GM18870 (cell line): ENCODE results near the gene GPBAR1.

Source experiments
- ATAC-seq: cut with Tn5 transposase; IDR thresholded peaks from one replicate; pipeline ENCODE4 v1.9.1; 2021; ENCODE audit warnings: moderate library complexity; ENCODE audit not compliant: unreplicated experiment

The GPBAR1 gene

DNA sequence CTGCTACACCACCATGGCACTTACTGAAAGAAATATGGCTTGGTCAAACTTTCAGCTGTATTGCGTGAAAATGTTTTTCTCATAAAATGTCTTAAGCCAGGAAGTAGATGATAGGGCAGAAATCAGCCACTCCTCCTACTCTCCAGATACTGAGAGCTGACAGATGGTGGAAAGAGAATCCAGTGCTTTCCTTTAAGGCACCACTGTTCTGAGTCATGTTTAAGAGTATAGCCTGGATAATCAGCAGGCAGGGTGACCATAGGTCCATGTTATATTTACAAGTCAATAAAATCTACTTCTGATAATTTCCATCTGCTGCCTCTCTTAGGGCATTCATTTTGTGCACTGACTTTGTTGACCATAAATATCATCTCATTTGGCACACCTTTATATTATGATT lies 21.9 kb upstream of the GPBAR1 start:
- no peak for ATAC-seq

DNA sequence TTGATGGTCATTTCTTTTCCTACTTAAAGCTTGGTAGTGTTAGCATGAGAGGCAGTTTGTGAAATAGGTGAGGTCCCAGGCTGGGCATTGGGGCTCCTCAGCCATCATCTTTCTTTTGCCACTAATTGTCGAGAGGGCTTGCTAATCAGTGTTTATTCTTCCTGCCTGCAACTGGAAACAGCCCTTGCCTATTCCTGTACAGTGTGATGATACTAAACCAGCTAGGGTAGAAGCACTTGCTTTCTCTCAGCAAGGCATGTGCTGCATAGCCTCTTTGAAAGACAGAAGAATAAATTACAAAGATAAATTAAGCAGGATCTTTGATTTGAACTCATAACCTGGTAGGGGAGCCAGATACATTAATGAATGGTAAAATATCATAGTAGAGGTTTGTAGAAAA lies 16.6 kb upstream of the GPBAR1 start:
- ATAC-seq: no peak

DNA sequence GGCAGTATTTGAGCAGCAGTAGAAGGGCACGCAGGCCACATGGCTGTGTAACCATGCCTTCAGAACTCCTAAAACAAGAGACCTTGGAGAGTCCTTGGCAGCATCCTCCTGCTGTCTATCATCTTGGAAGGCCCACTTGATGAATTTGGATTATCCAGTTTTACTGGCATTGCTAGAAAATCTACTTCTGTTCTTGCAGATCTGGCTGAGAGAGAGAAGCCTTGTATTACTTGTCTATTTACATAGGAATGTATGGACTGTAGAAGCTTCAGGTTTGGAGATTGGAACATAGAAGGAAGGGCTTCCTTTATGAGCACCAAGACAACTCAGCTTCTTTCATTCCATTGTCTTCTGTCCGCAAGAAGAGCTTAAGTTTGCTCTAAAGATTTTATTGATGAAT lies 16.1 kb upstream of the GPBAR1 start:
- ATAC-seq: no peak

DNA sequence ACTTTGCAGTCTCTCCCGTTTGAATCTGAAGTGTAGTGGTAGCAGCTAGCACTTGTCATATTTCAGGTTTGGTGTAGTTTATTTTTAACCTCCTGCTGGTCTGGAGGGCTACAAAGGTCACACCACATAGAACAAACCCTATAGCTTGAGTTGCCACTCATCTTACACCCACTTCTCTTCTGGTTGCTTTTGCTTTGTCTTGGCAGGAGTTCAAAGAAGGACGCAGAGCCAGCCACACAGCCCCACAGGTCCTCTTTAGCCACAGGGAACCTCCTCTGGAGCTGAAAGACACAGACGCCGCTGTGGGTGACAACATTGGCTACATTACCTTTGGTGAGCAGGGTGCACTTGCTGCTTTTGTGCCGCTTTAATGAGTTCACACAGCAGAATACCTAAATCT lies 15.6 kb upstream of the GPBAR1 start:
- no peak for ATAC-seq

DNA sequence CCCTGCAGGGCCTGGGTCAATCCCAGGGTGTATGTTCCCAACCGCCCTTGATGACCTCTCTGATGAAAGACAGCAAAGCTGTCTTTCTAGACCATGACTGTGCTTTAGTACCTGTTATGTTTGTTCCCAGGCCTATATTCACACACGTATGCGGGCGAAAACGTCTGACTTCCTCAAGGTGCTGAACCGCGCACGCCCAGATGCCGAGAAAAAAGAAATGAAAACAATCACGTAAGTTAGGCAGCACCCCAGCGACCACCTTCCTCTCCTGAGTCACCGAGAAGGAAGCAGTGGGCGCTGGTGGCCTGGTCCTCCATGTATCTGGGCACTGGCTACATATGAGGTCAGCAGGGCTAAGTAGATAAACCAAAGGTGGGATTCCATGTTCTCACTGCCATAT lies 11.1 kb upstream of the GPBAR1 start:
- ATAC-seq: no peak

DNA sequence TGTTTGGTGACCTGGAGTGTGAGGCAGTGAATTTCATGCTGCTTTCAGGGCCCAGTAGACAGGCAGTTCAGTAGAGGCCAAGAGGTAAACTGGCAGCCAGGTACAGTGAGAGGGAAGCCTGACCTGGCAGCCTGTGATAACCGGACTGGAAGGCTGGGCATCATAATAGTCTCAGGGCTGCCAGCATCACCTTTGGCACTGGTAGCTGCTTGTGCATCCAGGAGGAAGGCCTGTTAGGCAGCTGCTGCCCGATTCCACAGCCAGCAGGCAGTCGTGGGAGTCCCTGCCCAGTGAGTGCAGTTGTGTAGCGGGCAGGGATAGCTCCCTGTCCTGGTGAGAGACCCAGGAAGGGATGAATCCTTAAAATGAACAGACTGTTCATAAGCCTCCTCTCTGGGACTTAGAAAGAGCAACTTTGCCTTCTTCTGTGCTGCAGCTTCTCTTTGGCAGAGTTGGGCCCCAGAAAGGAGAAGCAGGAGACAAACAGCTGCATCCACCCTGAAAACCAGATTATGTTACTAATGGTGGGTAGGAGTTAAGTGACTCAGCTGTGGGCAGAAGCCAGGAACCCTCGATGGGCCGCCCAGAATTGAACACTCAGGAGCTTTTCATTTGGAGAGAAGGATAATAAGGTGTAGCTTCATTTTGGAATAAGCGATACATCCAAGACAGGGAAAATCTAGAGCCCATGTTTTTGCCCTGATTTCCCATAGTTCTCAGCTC lies 8.1 kb upstream of the GPBAR1 start:
- ATAC-seq: no peak

DNA sequence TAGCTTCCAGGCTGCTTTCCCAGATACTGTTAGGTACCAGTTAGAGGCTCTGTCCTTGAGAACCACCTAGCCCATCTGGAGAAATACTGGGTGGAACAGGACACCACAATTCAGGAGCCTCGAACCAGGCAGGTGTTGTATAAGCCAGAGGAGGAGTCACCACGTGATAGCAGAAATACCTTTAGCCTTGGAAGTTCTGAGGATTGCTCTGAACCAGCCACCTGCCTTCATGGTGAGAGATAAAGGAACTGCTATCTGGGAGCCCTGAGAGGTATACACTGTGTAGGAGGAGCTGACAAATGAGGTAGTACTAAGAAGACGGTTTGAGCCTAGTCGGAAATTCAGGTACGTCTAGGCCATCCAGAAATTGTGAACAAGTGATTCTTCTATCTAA lies 7.6 kb upstream of the GPBAR1 start:
- ATAC-seq: no peak

DNA sequence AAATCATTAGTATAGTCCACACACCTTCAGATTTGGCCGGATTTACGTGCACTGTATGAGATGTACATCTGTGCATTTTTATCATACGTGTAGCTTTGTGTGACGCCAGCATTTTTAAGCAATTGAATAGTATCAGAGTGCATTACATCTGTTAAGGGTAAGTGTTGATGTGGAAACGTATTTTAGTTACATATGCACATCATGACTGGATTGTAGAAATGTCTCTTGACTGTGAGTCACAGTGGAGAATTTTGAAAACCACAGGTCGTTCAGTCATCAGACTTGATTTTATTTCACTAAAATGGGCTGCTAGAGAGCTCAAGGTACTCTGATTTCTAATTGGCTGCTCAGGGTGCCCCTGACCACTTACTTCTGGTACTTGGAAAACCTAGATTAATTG lies 5.4 kb upstream of the GPBAR1 start:
- ATAC-seq: no peak

DNA sequence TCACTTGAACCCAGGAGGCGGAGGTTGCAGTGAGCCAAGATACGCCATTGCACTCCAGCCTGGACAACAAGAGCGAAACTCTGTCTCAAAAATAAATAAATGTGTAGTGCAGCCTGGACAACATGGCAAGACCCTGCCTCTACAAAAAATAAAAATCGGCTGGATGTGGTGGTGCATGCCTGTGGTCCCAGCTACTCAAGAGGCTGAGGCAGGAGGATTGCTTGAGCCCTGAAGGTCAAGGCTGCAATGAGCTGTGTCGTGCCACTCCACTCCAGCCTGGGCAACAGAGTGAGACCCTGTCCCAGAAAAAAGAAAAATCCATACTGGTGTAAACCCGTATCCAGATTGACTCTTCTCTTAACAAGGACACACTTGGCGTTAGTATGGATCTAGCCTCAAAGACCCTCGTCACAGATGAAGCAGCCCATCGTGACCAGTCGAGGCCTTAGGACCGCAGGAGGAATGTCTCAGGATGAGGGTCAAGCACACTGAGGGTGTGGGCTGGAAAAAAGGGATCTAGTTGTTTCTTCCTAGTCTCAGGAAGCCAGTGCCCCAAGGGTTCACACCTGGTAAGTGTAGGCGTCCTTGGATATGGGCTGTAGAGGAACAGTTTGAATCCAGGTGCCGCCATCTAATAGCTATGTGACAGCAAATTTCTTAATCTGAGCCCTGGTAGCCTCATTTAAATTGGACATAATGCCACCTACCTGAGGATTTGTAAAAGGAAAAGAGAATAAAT lies 4.0 kb upstream of the GPBAR1 start:
- ATAC-seq: peak; percentile 5

DNA sequence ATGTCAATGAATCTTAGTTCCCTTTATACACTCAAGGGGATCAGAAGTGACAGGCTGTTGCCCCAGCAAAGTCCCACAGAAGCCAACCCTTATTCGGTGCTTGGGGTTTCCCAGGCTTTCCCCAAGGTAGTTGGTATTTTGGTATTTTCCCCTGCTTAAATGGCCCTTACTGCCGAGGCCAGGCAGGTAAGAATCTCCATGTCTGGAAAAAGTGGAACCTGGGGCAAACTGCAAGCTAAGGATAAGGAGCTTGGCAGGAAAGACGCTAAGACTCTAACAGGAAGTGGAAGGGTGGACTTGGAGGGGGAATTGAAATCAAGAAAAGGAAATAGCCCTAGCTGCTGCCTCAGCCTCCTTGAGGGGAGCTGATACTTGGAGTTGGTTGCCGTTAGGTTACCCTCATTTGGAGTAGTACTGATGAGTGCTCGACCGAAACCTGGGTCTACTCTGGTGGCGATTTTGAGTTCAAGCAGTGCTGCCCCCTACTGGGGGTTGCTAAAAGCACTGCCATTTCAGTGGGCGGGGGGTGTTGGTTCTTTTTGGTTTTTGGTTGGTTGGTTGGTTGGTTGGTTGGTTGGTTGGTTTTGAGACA lies 3.3 kb upstream of the GPBAR1 start:
- ATAC-seq: peak; percentile 71

DNA sequence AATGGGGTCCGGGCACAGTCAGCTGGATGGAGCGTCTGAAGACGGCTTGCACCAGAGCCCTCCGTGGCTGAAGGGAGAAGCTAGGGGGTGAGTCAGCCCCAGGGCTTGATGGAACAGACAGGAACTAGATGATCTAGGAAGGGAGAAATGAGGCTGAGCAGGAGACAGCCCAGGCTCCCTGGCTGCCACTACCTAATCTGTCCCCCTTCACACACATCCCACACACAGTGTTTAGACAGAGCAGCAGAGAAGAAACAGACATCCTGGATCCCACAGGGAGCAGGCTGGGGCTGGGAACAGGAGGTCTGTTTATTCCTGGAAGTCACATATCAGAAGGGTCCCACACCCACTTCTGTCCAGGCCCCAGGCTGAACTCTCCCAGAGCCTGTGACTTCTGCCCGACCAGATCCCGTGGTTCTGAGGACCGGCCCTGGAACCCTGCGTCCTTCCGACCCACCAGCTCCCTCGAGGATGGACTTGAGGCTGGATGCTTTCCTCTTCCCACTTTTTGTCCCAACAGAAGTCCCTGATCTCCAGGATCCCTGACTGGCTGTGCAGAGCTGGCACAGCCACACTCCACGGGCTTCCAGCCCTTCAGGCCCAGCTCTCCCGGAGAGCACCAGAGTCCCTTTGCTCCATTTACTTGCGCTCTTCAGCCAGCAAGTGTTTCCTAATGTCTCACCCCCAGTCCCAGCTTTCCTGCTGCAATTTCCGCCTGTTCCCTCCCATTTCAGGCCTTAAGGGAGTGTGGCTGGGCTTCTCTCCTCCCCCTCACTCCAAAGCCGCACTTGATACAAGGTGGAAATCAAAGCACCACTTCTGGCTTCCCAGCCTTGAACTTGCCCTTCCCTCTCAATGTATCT lies 1.5 kb upstream of the GPBAR1 start:
- ATAC-seq: no peak

DNA sequence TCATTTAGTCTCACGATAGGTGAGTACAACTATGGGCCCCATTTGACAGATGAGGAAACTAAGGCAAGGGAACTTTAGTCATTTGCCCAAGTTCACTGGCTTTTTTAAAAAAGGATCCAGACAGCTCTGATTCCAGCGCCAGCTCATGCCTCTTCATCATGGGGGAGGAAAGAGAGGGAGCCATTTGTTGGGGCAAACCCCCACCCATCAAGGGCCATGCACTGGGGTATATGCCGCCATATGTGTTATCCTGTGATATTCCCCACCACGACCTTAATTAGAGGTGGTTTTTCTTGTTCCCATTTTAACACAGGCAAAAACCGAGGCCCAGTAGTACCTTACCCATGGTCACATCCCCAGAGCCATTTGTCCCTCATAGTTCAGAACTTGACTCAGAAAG lies 649 bp upstream of the GPBAR1 start:
- ATAC-seq: no peak

DNA sequence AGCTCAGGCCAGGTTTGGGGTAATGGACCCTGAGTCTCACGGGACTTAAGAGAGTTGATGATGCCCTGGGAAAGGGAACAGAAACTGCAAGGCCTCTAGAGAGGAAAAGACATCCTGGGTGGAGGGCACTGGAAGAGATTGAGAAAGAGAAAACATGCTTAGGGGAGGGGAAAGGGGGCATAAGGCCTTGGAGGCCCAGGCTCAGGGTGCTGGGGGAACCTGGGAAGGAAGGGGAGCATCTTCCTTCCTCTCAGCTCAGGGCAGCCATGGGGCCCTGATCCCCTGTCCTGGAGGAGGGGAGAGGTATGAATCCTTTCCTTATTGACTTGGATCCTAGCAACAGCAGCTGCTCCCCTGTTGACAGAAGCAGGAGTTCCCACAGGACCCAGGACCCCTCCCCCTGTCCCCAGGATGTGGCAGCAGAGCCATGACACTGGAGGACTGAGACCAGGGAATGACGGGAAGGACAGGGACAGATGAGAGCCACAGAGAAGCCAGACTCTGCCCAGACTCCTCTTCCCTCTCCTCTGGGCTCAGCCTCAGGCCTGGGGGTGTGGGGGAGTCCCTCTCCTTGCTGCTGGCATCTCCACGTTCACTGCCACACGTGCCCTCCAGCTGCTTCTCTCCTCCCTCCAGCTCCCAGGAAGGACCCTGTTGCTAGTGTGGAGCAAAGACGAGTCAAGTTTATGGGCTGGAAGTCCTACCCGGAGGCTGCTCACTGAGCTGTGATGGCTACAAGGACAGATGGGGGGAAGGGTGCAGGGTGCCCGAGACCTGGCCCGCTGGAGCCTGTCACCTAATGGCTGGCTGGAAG lies 815 bp downstream of the GPBAR1 start:
- ATAC-seq: no peak

DNA sequence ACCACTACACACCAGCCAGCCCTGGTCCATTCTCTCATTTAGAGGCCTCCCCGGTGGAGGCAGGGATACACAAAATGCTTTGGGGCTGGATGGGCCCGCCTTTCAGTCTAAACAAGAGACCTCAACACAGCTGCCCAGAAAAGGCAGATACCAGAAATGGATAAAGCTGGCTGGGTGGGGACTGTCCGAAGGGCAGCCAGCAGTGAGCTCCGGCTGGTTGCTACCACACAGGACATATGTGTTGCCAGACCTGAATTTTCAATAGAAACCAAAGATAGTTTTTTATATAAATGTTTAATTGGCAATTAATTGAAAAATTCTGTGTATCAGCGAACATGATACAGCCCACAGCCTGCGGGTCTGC lies 1.4 kb downstream of the GPBAR1 start:
- ATAC-seq: no peak

DNA sequence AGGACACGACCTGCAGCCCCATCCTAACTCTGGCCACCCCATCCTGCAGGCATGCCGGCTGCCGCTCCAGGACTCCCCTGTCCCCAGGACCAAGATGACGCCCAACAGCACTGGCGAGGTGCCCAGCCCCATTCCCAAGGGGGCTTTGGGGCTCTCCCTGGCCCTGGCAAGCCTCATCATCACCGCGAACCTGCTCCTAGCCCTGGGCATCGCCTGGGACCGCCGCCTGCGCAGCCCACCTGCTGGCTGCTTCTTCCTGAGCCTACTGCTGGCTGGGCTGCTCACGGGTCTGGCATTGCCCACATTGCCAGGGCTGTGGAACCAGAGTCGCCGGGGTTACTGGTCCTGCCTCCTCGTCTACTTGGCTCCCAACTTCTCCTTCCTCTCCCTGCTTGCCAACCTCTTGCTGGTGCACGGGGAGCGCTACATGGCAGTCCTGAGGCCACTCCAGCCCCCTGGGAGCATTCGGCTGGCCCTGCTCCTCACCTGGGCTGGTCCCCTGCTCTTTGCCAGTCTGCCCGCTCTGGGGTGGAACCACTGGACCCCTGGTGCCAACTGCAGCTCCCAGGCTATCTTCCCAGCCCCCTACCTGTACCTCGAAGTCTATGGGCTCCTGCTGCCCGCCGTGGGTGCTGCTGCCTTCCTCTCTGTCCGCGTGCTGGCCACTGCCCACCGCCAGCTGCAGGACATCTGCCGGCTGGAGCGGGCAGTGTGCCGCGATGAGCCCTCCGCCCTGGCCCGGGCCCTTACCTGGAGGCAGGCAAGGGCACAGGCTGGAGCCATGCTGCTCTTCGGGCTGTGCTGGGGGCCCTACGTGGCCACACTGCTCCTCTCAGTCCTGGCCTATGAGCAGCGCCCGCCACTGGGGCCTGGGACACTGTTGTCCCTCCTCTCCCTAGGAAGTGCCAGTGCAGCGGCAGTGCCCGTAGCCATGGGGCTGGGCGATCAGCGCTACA lies 2.1 kb downstream of the GPBAR1 start:
- no peak for ATAC-seq

DNA sequence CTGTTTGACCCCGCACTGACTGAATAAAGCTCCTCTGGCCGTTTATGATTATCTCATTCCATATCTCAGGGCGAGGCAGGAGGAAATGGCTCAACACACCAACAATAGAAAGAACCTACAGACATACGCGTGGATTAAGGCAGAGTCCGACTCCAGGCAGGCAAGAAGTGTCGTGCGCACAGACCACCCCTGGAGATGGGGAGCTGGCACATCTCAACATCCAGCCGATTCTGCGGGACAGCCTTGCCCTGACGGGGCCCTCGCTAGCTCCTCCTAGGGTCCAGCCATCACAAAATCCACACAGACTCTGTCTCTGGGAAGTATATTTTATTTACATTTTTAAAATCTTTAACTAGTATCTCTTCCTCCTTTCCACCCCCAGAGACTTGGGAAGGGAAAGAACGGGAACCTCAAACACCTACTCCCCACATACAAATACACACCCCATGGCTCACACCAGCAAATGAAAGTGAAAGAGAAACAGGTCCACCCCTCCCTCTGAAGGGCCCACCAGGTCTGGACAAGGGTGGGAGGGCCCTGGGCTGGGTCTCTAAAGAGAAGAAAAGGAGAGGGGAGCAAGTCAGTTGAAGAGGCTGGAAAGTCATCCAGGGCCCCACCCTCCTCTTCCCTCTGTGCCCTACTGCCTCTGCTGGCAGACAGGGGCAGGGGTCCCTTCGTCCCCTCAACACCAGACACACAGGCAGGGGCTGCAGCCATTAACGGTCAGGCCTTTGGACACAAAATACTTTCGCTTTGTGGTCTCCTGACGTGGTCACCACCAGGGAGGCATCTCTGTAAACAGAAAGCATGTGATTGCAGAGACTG lies 3.2 kb downstream of the GPBAR1 start:
- no peak for ATAC-seq

DNA sequence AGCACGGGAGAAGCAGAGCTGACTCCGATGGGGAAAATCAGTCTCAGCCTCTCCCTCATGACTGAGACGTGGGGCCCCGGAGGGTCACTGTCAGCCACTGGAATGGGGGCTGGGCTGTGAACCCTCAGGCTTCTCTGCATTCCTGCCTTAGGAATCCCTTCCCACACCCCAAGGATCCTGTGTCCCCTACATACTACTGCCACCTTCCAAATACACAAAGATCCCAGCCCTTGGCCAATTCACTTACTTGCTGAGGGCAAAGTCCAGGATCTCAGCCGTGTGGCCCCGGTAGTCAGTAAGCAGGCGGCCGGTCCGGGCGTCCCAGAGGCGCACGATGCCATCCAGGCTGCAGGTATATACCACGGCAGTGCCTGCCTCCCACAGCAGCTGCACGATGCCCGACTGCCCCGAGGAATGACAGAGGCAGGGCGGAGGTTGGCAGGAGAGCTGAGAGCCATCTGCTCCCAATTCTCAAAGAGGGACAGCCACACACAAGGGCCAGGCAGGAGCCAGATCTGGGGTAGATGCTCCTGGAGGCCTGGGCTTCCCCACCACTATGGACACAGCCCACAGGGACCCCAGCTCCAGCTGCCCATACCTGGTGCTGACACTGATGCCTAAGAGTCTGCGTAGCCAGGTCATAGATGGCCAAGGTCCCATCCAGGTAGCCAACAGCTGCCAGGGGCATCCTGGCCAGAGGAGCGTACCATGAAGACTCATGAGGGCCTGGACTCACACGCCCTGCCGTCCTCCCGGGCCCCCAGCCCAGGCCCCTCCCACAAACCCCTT lies 4.2 kb downstream of the GPBAR1 start:
- ATAC-seq: no peak

DNA sequence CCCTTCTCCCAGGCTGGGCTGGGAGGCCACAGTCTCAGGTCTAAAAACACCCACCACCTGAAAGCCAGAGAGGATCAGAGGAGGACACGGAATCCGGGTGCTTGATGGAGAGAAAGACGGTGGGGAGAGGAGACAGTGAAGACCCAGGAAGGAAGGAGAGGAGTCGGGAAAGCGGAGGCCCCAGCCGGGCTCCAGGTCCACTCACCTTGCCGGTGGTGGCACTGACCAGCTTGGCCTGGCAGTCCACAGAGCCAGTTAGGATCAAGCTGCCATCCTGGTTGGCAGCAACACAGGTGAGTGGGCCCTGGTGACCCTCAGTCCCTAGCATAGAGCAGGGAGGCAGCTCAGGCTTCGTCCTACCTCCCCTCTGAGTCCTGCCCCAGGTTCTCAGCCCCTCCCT lies 4.8 kb downstream of the GPBAR1 start:
- no peak for ATAC-seq
